Smooth muscle cell of the pulmonary artery (primary cell): ENCODE results near the gene ZBTB38. TPM values are rescaled to one million over a fixed set of nuclear protein-coding genes. Genes with fewer than 3 reads are reported as not detected.

Source experiments
- total RNA-seq: library from RNA; depleted of rRNA; stranded (reverse); fragments of >200 nt; gene quantifications from 2 replicates; pipeline ENCODE4 v1.2.3, GENCODE V29; 2014

ZBTB38 gene
- total RNA-seq = 130 and 165 TPM in 2 replicates

GRCh38 chr3:141368062-141368924, at the start of gene ZBTB38:
TSS of gene ZBTB38 (plus strand) at chr3:141368504. CDS start at chr3:141442389, 73,885 bp downstream.

Other genes with a start within 250 kb of the ZBTB38 start
- gene PXYLP1, start 136.7 kb upstream of the ZBTB38 start, total RNA-seq = 5.8 and 7.6 TPM in 2 replicates
- gene RASA2, start 118.5 kb downstream of the ZBTB38 start, total RNA-seq = 13.5 and 16.1 TPM in 2 replicates